ENCODE results near the gene ZNF688.
A peak's percentile ranks its signal among the peaks of the same experiment; 100 is the strongest.

Gene ZNF688

DNA sequence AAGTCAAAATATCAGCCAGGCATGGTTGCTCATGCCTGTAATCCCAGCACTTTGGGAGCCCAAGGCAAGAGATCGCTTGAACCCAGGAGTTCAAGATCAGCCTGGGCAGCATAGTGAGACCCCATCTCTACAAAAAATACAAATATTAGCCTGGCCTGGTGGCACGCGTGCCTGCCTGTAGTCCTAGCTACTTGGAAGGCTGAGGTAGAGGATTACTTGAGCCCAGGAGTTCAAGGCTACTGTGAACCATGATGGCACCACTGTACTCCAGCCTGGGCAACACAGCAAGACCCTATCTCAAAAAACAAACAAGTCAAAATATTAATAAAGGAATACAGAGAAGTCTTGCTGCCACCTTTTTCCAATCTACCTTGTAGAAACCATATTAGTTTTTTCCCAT, 34.5 kb upstream of the ZNF688 start:
- Histone ChIP-seq H3K27ac (replicated peaks; ENCODE audit: low read length) (no peak overlapping the region), H2BK15ac (ENCODE audit: low read length) (no peak overlapping the region), H3K4me2 (ENCODE audit: insufficient read depth, low read length, poor library complexity, severe bottlenecking) (no peak overlapping the region), H2BK5ac (ENCODE audit: low read length) (no peak overlapping the region), H4K8ac (ENCODE audit: low read depth, low read length) (no peak overlapping the region), H2BK12ac (ENCODE audit: low read length) (no peak overlapping the region), H3K4ac (ENCODE audit: low read length) (no peak overlapping the region), H4K91ac (ENCODE audit: low read depth, low read length, poor library complexity) (no peak overlapping the region), H3K9me3 (replicated peaks in 1 of 2; ENCODE audit: control insufficient read depth in 2 of 2, insufficient read depth in 1 of 2, low read depth in 1 of 2, low read length in 2 of 2) (no peaks in the 10 kb centered on the region), H2AFZ (ENCODE audit: low read length) (no peak overlapping the region), H3K36me3 (replicated peaks in 1 of 2; ENCODE audit: control insufficient read depth in 2 of 2, insufficient read depth in 2 of 2, low read length in 2 of 2) (peaks cover 20 to 70% of the 10 kb centered on the region in 2 donors), H3K23ac (ENCODE audit: low read depth, low read length, poor library complexity) (no peak overlapping the region), H3K27me3 (ENCODE audit: control insufficient read depth in 3 of 3, insufficient read depth in 3 of 3, low read depth in 1 of 3, low read length in 3 of 3) (no peaks in the 10 kb centered on the region), H3K18ac (ENCODE audit: low read length) (no peak overlapping the region), H2AK5ac (ENCODE audit: low read depth, low read length) (no peak overlapping the region), H2BK120ac (ENCODE audit: low read depth, low read length) (no peak overlapping the region), H3K79me1 (ENCODE audit: low read depth, low read length) (peaks cover 4% of the 10 kb centered on the region), H3K14ac (ENCODE audit: low read length) (no peak overlapping the region), H3K4me1 (ENCODE audit: control insufficient read depth in 2 of 2, insufficient read depth in 1 of 2, low read depth in 1 of 2, low read length in 2 of 2) (peaks cover 0 to 3% of the 10 kb centered on the region in 2 donors), H3K9ac (ENCODE audit: low read depth, low read length, poor library complexity) (no peak overlapping the region), H3K4me3 (ENCODE audit: low read length in 2 of 2) (no peak overlapping the region)
- WGBS, 2 donors (ENCODE audit: extremely low coverage in 2 of 2, insufficient read length in 2 of 2, insufficient replicate concordance in 1 of 2): no CpG with 5 or more reads among the region's 3 CpGs
- no peak for DNase-seq (ENCODE audit: low spot score)

GRCh38 chr16:30605158-30605557, 33.6 kb upstream of the ZNF688 start:
- DNase-seq (ENCODE audit: low spot score): no peak
- Histone ChIP-seq H3K36me3 (replicated peaks in 1 of 2; ENCODE audit: control insufficient read depth in 2 of 2, insufficient read depth in 2 of 2, low read length in 2 of 2) (peaks cover 20 to 70% of the 10 kb centered on the region in 2 donors), H3K14ac (ENCODE audit: low read length) (no peak overlapping the region), H3K23ac (ENCODE audit: low read depth, low read length, poor library complexity) (no peak overlapping the region), H2BK15ac (ENCODE audit: low read length) (no peak overlapping the region), H2AK5ac (ENCODE audit: low read depth, low read length) (no peak overlapping the region), H3K27me3 (ENCODE audit: control insufficient read depth in 3 of 3, insufficient read depth in 3 of 3, low read depth in 1 of 3, low read length in 3 of 3) (no peaks in the 10 kb centered on the region), H2BK5ac (ENCODE audit: low read length) (no peak overlapping the region), H3K4me3 (ENCODE audit: low read length in 2 of 2) (no peak overlapping the region), H2BK120ac (ENCODE audit: low read depth, low read length) (no peak overlapping the region), H3K9ac (ENCODE audit: low read depth, low read length, poor library complexity) (no peak overlapping the region), H2AFZ (ENCODE audit: low read length) (no peak overlapping the region), H3K18ac (ENCODE audit: low read length) (no peak overlapping the region), H4K8ac (ENCODE audit: low read depth, low read length) (no peak overlapping the region), H3K27ac (replicated peaks; ENCODE audit: low read length) (no peak overlapping the region), H3K4me2 (ENCODE audit: insufficient read depth, low read length, poor library complexity, severe bottlenecking) (no peak overlapping the region), H3K4ac (ENCODE audit: low read length) (no peak overlapping the region), H3K79me1 (ENCODE audit: low read depth, low read length) (peaks cover 4% of the 10 kb centered on the region), H4K91ac (ENCODE audit: low read depth, low read length, poor library complexity) (no peak overlapping the region), H2BK12ac (ENCODE audit: low read length) (no peak overlapping the region), H3K4me1 (ENCODE audit: control insufficient read depth in 2 of 2, insufficient read depth in 1 of 2, low read depth in 1 of 2, low read length in 2 of 2) (peaks cover 0 to 3% of the 10 kb centered on the region in 2 donors), H3K9me3 (replicated peaks in 1 of 2; ENCODE audit: control insufficient read depth in 2 of 2, insufficient read depth in 1 of 2, low read depth in 1 of 2, low read length in 2 of 2) (no peaks in the 10 kb centered on the region)
- no CpG with 5 or more reads among the region's 15 CpGs for WGBS, 2 donors (ENCODE audit: extremely low coverage in 2 of 2, insufficient read length in 2 of 2, insufficient replicate concordance in 1 of 2)

GRCh38 chr16:30604316-30604947, 32.9 kb upstream of the ZNF688 start:
- DNase-seq (ENCODE audit: low spot score): no peak
- Histone ChIP-seq H4K91ac (ENCODE audit: low read depth, low read length, poor library complexity) (no peak overlapping the region), H3K9me3 (replicated peaks in 1 of 2; ENCODE audit: control insufficient read depth in 2 of 2, insufficient read depth in 1 of 2, low read depth in 1 of 2, low read length in 2 of 2) (no peaks in the 10 kb centered on the region), H4K8ac (ENCODE audit: low read depth, low read length) (no peak overlapping the region), H3K79me1 (ENCODE audit: low read depth, low read length) (no peaks in the 10 kb centered on the region), H3K4me2 (ENCODE audit: insufficient read depth, low read length, poor library complexity, severe bottlenecking) (no peak overlapping the region), H2AK5ac (ENCODE audit: low read depth, low read length) (no peak overlapping the region), H3K4me1 (ENCODE audit: control insufficient read depth in 2 of 2, insufficient read depth in 1 of 2, low read depth in 1 of 2, low read length in 2 of 2) (peaks cover 0 to 3% of the 10 kb centered on the region in 2 donors), H3K36me3 (replicated peaks in 1 of 2; ENCODE audit: control insufficient read depth in 2 of 2, insufficient read depth in 2 of 2, low read length in 2 of 2) (peaks cover 20 to 70% of the 10 kb centered on the region in 2 donors), H2BK15ac (ENCODE audit: low read length) (no peak overlapping the region), H3K4me3 (ENCODE audit: low read length in 2 of 2) (peak overlapping the region in 1 of 2 donors; percentile 28), H2BK120ac (ENCODE audit: low read depth, low read length) (no peak overlapping the region), H3K27ac (replicated peaks; ENCODE audit: low read length) (no peak overlapping the region), H2AFZ (ENCODE audit: low read length) (no peak overlapping the region), H3K27me3 (ENCODE audit: control insufficient read depth in 3 of 3, insufficient read depth in 3 of 3, low read depth in 1 of 3, low read length in 3 of 3) (no peaks in the 10 kb centered on the region), H2BK12ac (ENCODE audit: low read length) (no peak overlapping the region), H3K23ac (ENCODE audit: low read depth, low read length, poor library complexity) (no peak overlapping the region), H3K4ac (ENCODE audit: low read length) (no peak overlapping the region), H3K14ac (ENCODE audit: low read length) (no peak overlapping the region), H3K18ac (ENCODE audit: low read length) (no peak overlapping the region), H2BK5ac (ENCODE audit: low read length) (no peak overlapping the region), H3K9ac (ENCODE audit: low read depth, low read length, poor library complexity) (peak overlapping the region; percentile 75)
- no CpG with 5 or more reads among the region's 49 CpGs for WGBS, 2 donors (ENCODE audit: extremely low coverage in 2 of 2, insufficient read length in 2 of 2, insufficient replicate concordance in 1 of 2)

DNA sequence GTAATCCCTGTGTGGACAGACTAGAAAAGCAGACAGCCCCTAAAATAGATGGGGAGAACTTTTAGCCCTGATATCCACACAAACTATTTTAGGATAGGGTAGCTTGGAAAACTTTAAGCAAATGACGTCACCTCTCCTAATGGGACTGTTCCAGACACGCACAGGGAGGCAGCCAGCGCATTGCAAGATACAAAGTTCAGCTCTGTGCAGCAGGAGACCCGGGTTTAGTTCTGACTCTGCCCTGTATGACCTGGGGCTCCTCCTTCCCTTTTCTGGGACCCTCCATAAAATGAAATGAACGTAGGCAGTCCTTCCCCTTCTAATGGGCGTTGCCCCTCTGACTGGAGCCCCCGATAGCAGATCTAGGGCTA, 32.4 kb upstream of the ZNF688 start:
- Histone ChIP-seq H3K79me1 (ENCODE audit: low read depth, low read length) (no peaks in the 10 kb centered on the region), H3K36me3 (replicated peaks in 1 of 2; ENCODE audit: control insufficient read depth in 2 of 2, insufficient read depth in 2 of 2, low read length in 2 of 2) (peaks cover 20 to 70% of the 10 kb centered on the region in 2 donors)

More for the DNA sequence above, 32.4 kb upstream of the ZNF688 start:
- Histone ChIP-seq H3K4me3 (ENCODE audit: low read length in 2 of 2) (no peak overlapping the region), H3K4me1 (ENCODE audit: control insufficient read depth in 2 of 2, insufficient read depth in 1 of 2, low read depth in 1 of 2, low read length in 2 of 2) (peaks cover 0 to 2% of the 10 kb centered on the region in 2 donors), H3K9ac (ENCODE audit: low read depth, low read length, poor library complexity) (no peak overlapping the region), H2BK15ac (ENCODE audit: low read length) (no peak overlapping the region), H3K27me3 (ENCODE audit: control insufficient read depth in 3 of 3, insufficient read depth in 3 of 3, low read depth in 1 of 3, low read length in 3 of 3) (no peaks in the 10 kb centered on the region), H3K18ac (ENCODE audit: low read length) (no peak overlapping the region), H3K14ac (ENCODE audit: low read length) (no peak overlapping the region), H3K4me2 (ENCODE audit: insufficient read depth, low read length, poor library complexity, severe bottlenecking) (no peak overlapping the region), H3K4ac (ENCODE audit: low read length) (no peak overlapping the region), H3K9me3 (replicated peaks in 1 of 2; ENCODE audit: control insufficient read depth in 2 of 2, insufficient read depth in 1 of 2, low read depth in 1 of 2, low read length in 2 of 2) (no peaks in the 10 kb centered on the region), H2BK120ac (ENCODE audit: low read depth, low read length) (no peak overlapping the region), H2AK5ac (ENCODE audit: low read depth, low read length) (no peak overlapping the region), H4K8ac (ENCODE audit: low read depth, low read length) (no peak overlapping the region), H4K91ac (ENCODE audit: low read depth, low read length, poor library complexity) (no peak overlapping the region), H2BK5ac (ENCODE audit: low read length) (no peak overlapping the region), H2BK12ac (ENCODE audit: low read length) (no peak overlapping the region), H3K23ac (ENCODE audit: low read depth, low read length, poor library complexity) (no peak overlapping the region), H3K27ac (replicated peaks; ENCODE audit: low read length) (no peak overlapping the region), H2AFZ (ENCODE audit: low read length) (no peak overlapping the region)
- no peak for DNase-seq (ENCODE audit: low spot score)
- WGBS, 2 donors (ENCODE audit: extremely low coverage in 2 of 2, insufficient read length in 2 of 2, insufficient replicate concordance in 1 of 2): no CpG with 5 or more reads among the region's 7 CpGs
